Measurements from ENCODE around the gene LIFR.

Gene LIFR

GRCh38 chr5:38548064-38548759 is 8.2 kb downstream of the LIFR start:
- no peak for DNase-seq (ENCODE audit: low spot score)

- no peak for DNase-seq (ENCODE audit: low spot score)
These were observed 9.2 kb downstream of the LIFR start for GRCh38 chr5:38547257-38547656.

- no peak for DNase-seq (ENCODE audit: low spot score)
These were observed 9.7 kb downstream of the LIFR start for GRCh38 chr5:38546691-38547146.

GRCh38 chr5:38543886-38544285 is 12.6 kb downstream of the LIFR start:
- DNase-seq (ENCODE audit: low spot score): no peak

GRCh38 chr5:38543074-38543473 is 13.4 kb downstream of the LIFR start:
- no peak for DNase-seq (ENCODE audit: low spot score)

- DNase-seq (ENCODE audit: low spot score): no peak
These were observed 15.2 kb downstream of the LIFR start for GRCh38 chr5:38541174-38541725.

- DNase-seq (ENCODE audit: low spot score): no peak
These were observed 16.1 kb downstream of the LIFR start for GRCh38 chr5:38540314-38540713.

GRCh38 chr5:38538161-38538560 is 18.3 kb downstream of the LIFR start:
- DNase-seq (ENCODE audit: low spot score): no peak

- DNase-seq (ENCODE audit: low spot score): no peak
These were observed 18.9 kb downstream of the LIFR start for GRCh38 chr5:38537505-38537904.

GRCh38 chr5:38536968-38537367 is 19.5 kb downstream of the LIFR start:
- DNase-seq (ENCODE audit: low spot score): no peak

GRCh38 chr5:38535845-38536244 is 20.6 kb downstream of the LIFR start:
- DNase-seq (ENCODE audit: low spot score): no peak

GRCh38 chr5:38535248-38535750 is 21.1 kb downstream of the LIFR start:
- DNase-seq (ENCODE audit: low spot score): no peak

GRCh38 chr5:38534156-38534453 is 22.3 kb downstream of the LIFR start:
- DNase-seq (ENCODE audit: low spot score): no peak

- DNase-seq (ENCODE audit: low spot score): no peak
These were observed 22.9 kb downstream of the LIFR start for GRCh38 chr5:38533286-38534155.

- DNase-seq (ENCODE audit: low spot score): no peak
These were observed 24.2 kb downstream of the LIFR start for GRCh38 chr5:38532165-38532669.

GRCh38 chr5:38531518-38531917 is 24.9 kb downstream of the LIFR start:
- DNase-seq (ENCODE audit: low spot score): no peak

GRCh38 chr5:38529955-38530646 is 26.3 kb downstream of the LIFR start:
- DNase-seq (ENCODE audit: low spot score): no peak

- DNase-seq (ENCODE audit: low spot score): no peak
These were observed 28.2 kb downstream of the LIFR start for GRCh38 chr5:38528162-38528703.

GRCh38 chr5:38527475-38527874 is 29.0 kb downstream of the LIFR start:
- no peak for DNase-seq (ENCODE audit: low spot score)

- no peak for DNase-seq (ENCODE audit: low spot score)
These were observed 32.4 kb downstream of the LIFR start for GRCh38 chr5:38524022-38524421.

- DNase-seq (ENCODE audit: low spot score): no peak
These were observed 37.0 kb downstream of the LIFR start for GRCh38 chr5:38519476-38519875.

GRCh38 chr5:38518341-38518740 is 38.1 kb downstream of the LIFR start:
- DNase-seq (ENCODE audit: low spot score): no peak

Measured in activated CD4-positive, alpha-beta T cell treated with anti-CD3 and anti-CD28 coated beads, Interleukin-2, Interleukin-4, amounts not matched to agents 100 ng/mL and 50 ng/mL, durations not matched to agents 16 hours and 8 hours (primary cell).